Neural progenitor cell (in vitro differentiated cells): ENCODE data around the gene ATXN10.

Source experiments
- EZH2 ChIP-seq: fragments of 200-600 bp; sonication (generic); IDR thresholded peaks from 2 replicates; pipeline ENCODE4 v1.6.1; 2017; ENCODE audit warnings: antibody characterized with exemption, mild to moderate bottlenecking, moderate library complexity
- EZH2phosphoT487 ChIP-seq: fragments of 200-600 bp; sonication (generic); IDR thresholded peaks from 2 replicates; pipeline ENCODE4 v1.6.1; 2017; ENCODE audit warnings: antibody characterized with exemption
- TF ChIP-seq, protein P1 (sequence below): fragments of 200-600 bp; sonication (generic); IDR thresholded peaks from 2 replicates; pipeline ENCODE4 v1.5.1; 2017; ENCODE audit warnings: antibody characterized with exemption, mild to moderate bottlenecking

GRCh38 chr22:45777046-45777851 is 105.6 kb downstream of the ATXN10 start:
- TF ChIP-seq, protein P1, sequence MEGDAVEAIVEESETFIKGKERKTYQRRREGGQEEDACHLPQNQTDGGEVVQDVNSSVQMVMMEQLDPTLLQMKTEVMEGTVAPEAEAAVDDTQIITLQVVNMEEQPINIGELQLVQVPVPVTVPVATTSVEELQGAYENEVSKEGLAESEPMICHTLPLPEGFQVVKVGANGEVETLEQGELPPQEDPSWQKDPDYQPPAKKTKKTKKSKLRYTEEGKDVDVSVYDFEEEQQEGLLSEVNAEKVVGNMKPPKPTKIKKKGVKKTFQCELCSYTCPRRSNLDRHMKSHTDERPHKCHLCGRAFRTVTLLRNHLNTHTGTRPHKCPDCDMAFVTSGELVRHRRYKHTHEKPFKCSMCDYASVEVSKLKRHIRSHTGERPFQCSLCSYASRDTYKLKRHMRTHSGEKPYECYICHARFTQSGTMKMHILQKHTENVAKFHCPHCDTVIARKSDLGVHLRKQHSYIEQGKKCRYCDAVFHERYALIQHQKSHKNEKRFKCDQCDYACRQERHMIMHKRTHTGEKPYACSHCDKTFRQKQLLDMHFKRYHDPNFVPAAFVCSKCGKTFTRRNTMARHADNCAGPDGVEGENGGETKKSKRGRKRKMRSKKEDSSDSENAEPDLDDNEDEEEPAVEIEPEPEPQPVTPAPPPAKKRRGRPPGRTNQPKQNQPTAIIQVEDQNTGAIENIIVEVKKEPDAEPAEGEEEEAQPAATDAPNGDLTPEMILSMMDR: no peak
- TF ChIP-seq EZH2 (no peak), EZH2phosphoT487 (no peak)
